Natural killer cell treated with Interleukin-12 subunit alpha and Interleukin-12 subunit beta and Interleukin-15 and Interleukin-18, amount 100 ng/mL, for 72 hours (primary cell): ENCODE data around the gene GNA12. TPM values are rescaled to one million over a fixed set of nuclear protein-coding genes. Genes with fewer than 3 reads are reported as not detected.

Experiments used
- ATAC-seq, 2 donors: fragments of 150-1000 bp; cut with Tn5 transposase in 1 of 2; sonication (Bioruptor Pico), chemical (Tn5 transposase) in 1 of 2; 2 replicates each; pipeline ENCODE4 v1.10.0; 2021
- DNase-seq: peaks from one replicate; pipeline ENCODE4 v3.0.0; 2022; ENCODE audit warnings: low spot score
- H3K27ac Mint-ChIP-seq, 2 donors: 1 replicate in 1 of 2; 2 replicates in 1 of 2; pipeline ENCODE4 v1.8.0; 2022; ENCODE audit warnings: mixed read lengths in 2 of 2, mild to moderate bottlenecking in 1 of 2, moderate library complexity in 1 of 2
- H3K27me3 Mint-ChIP-seq, 2 donors: 1 replicate in 1 of 2; 2 replicates in 1 of 2; pipeline ENCODE4 v1.8.0; 2022; ENCODE audit warnings: mixed read lengths in 2 of 2
- H3K36me3 Mint-ChIP-seq: one replicate; pipeline ENCODE4 v1.8.0; 2022; ENCODE audit warnings: mixed read lengths
- H3K4me1 Mint-ChIP-seq, 2 donors: 1 replicate in 1 of 2; 2 replicates in 1 of 2; pipeline ENCODE4 v1.8.0; 2022; ENCODE audit warnings: low read depth in 2 of 2, mixed read lengths in 2 of 2, mild to moderate bottlenecking in 1 of 2
- H3K4me3 Mint-ChIP-seq: one replicate; pipeline ENCODE4 v1.8.0; 2022; ENCODE audit warnings: mixed read lengths
- H3K9me3 Mint-ChIP-seq: 2 replicates; pipeline ENCODE4 v1.8.0; 2022; ENCODE audit warnings: mixed read lengths
- total RNA-seq, 2 donors: library from RNA; stranded (reverse); gene quantifications; one replicate each; pipeline ENCODE4 v1.2.3, GENCODE V29; 2022

The GNA12 gene
- total RNA-seq, 2 donors from 2014 or later: 15.5 to 27.1 TPM

DNA sequence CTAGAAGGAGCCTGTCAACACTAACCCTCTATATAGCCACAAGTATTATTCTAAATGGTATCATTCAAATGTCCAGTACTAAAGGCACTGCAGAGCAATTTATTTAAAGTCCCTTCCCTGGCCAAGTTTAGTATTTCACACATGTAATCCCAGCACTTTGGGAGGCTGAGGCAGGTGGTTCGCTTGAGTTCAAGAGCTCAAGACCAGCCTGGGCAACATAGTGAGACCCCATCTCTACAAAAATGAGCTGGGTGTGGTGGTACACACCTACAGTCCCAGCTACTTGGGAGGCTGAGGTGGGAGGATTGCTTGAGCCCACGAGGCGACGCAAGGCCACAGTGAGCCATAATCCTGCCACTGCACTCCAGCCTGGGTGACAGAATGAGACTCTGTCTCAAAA lies 3.6 kb downstream of the GNA12 start:
- DNase-seq (no peak), ATAC-seq (no peak)
- H3K9me3 Mint-ChIP-seq: no peaks in the 10 kb centered on the region
- no peak overlapping the region for H3K27ac Mint-ChIP-seq
- peaks cover 3% of the 10 kb centered on the region for H3K36me3 Mint-ChIP-seq
- peaks cover 31 to 32% of the 10 kb centered on the region in 2 donors for H3K4me1 Mint-ChIP-seq
- no peak overlapping the region for H3K4me3 Mint-ChIP-seq
- peaks cover 0 to 1% of the 10 kb centered on the region in 2 donors for H3K27me3 Mint-ChIP-seq

DNA sequence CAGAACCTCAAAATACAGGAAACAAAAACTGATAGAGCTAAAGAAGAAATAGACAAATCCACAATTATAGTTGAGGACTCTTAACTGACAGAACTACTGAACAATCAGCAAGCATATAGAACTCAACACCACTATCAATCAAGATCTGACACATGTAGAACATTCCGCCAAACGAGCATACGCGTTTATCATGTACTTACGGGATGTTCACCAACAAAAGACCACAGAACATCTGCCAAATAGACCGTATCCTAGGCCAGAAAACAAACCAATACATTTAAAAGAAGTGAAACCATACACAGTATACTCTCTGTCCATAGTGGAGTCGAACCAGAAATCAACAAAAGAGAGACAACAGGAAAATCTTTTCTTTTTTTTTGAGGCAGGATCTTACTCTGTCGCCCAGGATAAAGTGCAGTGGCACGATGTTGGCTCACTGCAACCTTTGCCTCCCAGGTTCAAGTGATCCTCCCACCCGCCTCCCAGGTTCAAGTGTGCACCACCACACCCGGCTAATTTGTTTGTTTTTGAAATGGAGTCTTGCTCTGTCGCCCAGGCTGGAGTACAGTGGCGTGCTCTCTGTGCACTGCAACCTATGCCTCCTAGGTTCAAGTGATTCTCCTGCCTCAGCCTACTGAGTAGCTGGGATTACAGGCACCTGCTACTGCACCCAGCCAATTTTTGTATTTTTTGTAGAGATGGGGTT lies 5.1 kb downstream of the GNA12 start:
- peaks cover 10% of the 10 kb centered on the region for H3K36me3 Mint-ChIP-seq
- H3K27ac Mint-ChIP-seq: no peak overlapping the region
- DNase-seq (no peak), ATAC-seq (no peak)
- no peak overlapping the region for H3K4me3 Mint-ChIP-seq
- H3K27me3 Mint-ChIP-seq: no peaks in the 10 kb centered on the region
- H3K9me3 Mint-ChIP-seq: no peaks in the 10 kb centered on the region
- H3K4me1 Mint-ChIP-seq: peaks cover 26 to 29% of the 10 kb centered on the region in 2 donors

DNA sequence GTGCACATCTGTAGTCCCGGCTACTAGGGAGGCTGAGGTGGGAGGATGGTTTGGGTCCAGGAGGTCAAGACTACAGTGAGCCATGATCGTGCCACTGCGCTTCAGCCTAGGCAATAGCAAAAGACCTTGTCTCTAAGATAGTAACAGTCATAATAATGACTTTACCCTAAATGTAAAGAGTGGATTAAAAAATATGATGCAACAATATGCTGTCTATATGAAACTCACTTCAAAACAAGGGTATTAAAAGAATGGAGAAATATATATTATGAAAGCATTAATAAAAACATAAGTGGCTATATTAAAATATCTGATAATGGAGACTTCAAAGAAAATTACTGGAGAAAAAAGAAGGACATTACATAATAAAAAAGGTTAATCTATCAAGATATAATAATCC lies 5.7 kb downstream of the GNA12 start:
- Mint-ChIP-seq H3K27ac (no peak overlapping the region), H3K36me3 (peaks cover 10% of the 10 kb centered on the region), H3K4me3 (no peak overlapping the region), H3K9me3 (no peaks in the 10 kb centered on the region), H3K4me1 (peaks cover 26 to 29% of the 10 kb centered on the region in 2 donors), H3K27me3 (no peaks in the 10 kb centered on the region)
- DNase-seq: no peak
- ATAC-seq: no peak

DNA sequence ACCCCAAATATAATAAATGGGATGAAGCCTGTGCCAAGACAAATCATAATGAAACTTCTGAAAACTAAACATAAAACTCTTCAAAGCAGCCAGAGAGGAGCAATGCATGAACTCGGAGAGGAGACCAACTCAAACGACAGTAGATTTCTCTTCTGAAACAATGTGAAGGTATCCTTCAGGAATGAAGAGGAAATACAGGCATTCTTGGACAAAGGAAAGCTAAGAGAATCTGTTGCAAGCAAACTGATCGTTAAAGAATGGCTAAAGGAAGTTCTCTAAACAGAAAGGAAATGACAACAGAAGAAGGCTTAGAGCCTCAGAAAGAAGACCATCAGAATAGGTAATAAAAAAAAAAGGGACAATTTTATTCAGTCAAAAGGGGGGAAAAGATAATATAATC lies 6.6 kb downstream of the GNA12 start:
- peak overlapping the region; percentile 66 for H3K4me3 Mint-ChIP-seq
- peak overlapping the region; percentile 2 to 31 for H3K27ac Mint-ChIP-seq
- H3K9me3 Mint-ChIP-seq: no peaks in the 10 kb centered on the region
- no peaks in the 10 kb centered on the region for H3K27me3 Mint-ChIP-seq
- ATAC-seq: no peak
- peaks cover 10% of the 10 kb centered on the region for H3K36me3 Mint-ChIP-seq
- DNase-seq: no peak
- H3K4me1 Mint-ChIP-seq: peaks cover 20 to 24% of the 10 kb centered on the region in 2 donors

DNA sequence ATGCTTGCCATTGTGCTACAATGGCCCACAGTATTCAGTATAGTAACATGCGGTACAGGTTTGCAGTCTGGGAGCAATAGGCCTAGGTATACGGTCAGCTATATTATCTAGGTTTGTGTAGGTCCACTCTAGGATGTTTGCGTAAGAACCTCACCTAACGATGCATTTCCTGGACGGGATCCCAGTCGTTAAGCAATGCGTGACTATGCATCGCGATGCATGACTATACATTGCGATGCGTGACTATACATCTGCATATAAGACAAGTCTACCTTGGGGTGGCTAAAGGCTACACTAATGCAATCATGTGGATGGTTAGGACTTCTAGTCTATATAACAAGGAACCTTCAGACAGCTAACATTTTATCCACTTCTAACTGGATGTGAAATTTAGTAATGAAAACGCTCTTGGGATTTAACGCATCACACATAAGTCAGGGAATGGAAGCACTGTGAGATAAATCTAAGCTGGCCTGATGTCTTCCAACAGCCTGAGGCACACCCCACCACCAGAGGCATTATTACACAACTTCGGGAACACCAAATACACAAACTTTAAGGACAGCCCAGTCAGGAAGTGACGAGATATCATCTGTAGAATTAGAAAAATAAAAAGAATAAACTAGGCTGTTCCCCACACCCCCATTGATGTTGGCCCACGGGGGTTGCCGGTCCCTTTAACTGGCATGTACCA lies 9.2 kb downstream of the GNA12 start:
- DNase-seq (no peak), ATAC-seq (no peak)
- Mint-ChIP-seq H3K9me3 (no peaks in the 10 kb centered on the region), H3K27ac (no peak overlapping the region), H3K4me3 (no peak overlapping the region), H3K36me3 (peaks cover 10% of the 10 kb centered on the region), H3K4me1 (peaks cover 12 to 21% of the 10 kb centered on the region in 2 donors), H3K27me3 (no peaks in the 10 kb centered on the region)

DNA sequence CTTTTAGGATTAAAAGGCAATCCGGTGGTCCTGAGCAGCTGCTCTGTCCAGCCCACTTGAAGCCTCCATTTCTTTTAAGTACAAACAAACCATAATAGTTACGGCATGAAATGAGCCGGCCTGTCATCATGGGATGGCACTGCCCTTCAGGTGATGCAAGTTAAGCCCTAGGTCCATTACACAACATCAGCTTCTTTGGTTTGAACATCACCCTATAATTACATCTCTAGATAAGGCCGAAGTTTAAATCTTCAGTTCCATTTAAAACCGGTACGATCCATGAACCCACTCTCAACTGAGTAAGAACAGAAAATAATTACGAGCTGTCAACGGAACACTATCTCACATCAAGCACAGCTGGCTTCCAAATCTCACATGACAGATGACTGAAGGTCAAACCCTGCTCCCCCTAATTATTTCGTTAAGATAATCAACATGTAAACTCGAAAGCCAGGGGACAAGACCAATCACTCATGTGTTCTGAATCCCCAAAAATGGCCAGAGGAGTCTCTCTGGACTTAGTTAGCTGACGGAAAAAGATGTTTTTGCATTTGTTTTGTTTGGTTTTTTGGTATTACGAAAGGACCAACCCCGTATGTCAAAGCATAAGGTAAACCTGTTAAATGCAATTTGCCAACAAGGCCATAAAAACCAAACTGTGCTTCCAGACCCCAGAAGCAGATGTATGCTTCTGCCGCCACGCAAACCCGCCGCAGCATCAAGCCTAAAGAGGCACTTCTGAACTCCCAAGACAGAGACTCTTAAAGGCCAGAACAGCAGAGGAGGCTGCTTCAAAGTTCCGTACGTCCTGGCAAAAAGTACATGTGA lies 10.8 kb downstream of the GNA12 start:
- peaks cover 10% of the 10 kb centered on the region for H3K36me3 Mint-ChIP-seq
- no peak overlapping the region for H3K27ac Mint-ChIP-seq
- H3K9me3 Mint-ChIP-seq: no peaks in the 10 kb centered on the region
- no peak for ATAC-seq
- peaks cover 12 to 17% of the 10 kb centered on the region in 2 donors for H3K4me1 Mint-ChIP-seq
- no peak overlapping the region for H3K4me3 Mint-ChIP-seq
- no peak for DNase-seq
- no peaks in the 10 kb centered on the region for H3K27me3 Mint-ChIP-seq

DNA sequence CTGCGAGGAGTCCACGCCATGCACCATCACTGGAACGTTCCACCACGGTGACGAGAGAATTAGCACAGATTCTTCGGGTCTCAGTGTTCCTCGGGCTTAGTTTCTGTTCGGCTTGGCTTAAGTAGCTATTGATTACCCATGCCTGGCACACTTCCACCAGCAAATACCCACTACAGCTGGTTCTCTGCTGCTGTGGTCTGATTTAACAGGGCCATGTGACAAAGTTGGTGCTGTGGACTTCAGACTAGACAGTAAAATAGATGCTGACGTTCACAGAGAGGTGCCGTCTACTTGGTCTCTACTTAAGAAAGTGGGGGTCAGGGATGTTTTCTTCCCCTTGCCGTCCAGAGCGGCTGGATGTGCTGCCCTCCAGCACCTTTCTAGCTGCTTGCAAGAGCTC lies 11.6 kb downstream of the GNA12 start:
- H3K27me3 Mint-ChIP-seq: no peaks in the 10 kb centered on the region
- no peak overlapping the region for H3K4me3 Mint-ChIP-seq
- H3K36me3 Mint-ChIP-seq: peaks cover 10% of the 10 kb centered on the region
- DNase-seq (no peak), ATAC-seq (no peak)
- H3K27ac Mint-ChIP-seq: no peak overlapping the region
- H3K9me3 Mint-ChIP-seq: no peaks in the 10 kb centered on the region
- H3K4me1 Mint-ChIP-seq: peaks cover 9 to 12% of the 10 kb centered on the region in 2 donors

DNA sequence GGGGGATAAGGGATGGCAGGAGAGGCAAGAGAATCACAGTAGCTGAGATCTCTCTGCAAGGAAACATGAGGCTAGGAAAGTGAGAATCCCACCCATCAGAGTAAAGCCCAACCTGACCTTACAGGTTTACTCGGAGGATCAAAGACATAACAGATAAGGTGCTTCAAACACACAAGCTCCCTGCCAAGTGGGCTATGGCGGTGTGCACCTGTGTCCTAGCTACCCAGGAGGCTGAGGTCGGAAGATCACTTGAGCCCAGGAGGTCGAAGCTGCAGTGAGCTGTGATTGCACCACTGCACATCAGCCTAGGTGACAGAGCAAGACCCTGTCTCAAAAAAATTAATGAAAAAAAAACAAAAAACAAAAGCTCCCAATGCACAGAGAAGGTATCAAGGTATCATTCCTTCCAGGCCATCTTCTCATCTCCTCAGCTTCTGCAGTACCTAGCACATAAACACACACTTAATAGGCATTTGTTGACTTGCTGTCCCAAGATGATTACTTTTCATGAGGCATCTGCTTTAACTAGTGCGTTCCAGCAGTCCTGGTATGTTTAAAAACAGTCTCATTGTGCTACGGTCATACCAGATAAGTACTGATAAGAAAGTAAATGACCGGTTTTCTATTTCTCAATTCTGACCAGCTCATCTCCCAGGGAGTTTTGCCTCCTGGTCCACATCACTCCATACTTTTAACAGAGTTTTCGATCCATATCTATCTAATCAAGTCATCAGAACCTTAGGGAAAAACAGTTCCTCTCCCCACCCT lies 13.3 kb downstream of the GNA12 start:
- no peak for DNase-seq

DNA sequence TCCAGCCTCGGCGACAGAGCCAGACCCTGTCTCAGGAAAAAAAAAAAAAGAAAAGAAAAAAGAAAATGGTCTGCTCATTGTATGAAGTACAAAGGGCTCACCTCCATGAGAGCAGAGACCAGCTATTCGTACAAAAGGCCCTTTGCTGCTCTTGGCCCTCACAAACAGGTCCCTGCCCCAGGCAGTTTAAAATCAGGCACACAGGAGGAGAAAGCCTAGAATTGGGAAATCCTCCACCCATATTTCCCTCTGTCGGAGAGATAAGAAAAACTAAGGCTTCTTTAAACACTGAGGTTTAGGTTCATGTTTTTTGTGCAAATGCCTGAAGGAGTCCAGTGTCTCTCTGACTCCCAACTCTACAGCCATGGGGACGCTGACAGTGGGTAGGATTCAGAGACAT lies 15.1 kb downstream of the GNA12 start:
- Mint-ChIP-seq H3K27ac (no peak overlapping the region), H3K9me3 (no peaks in the 10 kb centered on the region), H3K4me3 (no peak overlapping the region), H3K4me1 (peaks cover 14 to 24% of the 10 kb centered on the region in 2 donors), H3K36me3 (no peaks in the 10 kb centered on the region), H3K27me3 (no peaks in the 10 kb centered on the region)
- no peak for DNase-seq
- no peak for ATAC-seq

More for the DNA sequence above, 13.3 kb downstream of the GNA12 start:
- peaks cover 0 to 12% of the 10 kb centered on the region in 2 donors for H3K4me1 Mint-ChIP-seq
- no peak overlapping the region for H3K27ac Mint-ChIP-seq
- H3K36me3 Mint-ChIP-seq: peaks cover 10% of the 10 kb centered on the region
- no peak overlapping the region for H3K4me3 Mint-ChIP-seq
- no peak for ATAC-seq
- H3K27me3 Mint-ChIP-seq: no peaks in the 10 kb centered on the region
- no peaks in the 10 kb centered on the region for H3K9me3 Mint-ChIP-seq

DNA sequence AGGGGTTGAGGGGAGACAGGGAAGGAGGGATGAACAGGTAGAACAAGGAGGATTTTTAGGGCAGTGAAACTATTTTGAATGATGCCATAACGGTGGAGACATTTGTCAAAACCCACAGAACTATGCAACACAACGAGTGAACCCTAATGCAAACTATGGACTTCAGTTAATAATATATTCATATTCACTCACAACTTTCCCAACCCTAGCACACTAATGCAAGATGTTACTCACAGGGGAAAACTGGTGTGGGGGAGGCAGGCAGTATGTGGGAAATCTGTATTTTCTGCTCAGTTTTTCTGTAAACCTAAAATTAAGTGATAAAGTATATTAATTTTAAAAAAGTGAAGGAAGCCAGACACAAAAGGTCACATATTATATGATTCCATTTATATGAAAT lies 17.3 kb downstream of the GNA12 start:
- no peak overlapping the region for H3K27ac Mint-ChIP-seq
- ATAC-seq: no peak

DNA sequence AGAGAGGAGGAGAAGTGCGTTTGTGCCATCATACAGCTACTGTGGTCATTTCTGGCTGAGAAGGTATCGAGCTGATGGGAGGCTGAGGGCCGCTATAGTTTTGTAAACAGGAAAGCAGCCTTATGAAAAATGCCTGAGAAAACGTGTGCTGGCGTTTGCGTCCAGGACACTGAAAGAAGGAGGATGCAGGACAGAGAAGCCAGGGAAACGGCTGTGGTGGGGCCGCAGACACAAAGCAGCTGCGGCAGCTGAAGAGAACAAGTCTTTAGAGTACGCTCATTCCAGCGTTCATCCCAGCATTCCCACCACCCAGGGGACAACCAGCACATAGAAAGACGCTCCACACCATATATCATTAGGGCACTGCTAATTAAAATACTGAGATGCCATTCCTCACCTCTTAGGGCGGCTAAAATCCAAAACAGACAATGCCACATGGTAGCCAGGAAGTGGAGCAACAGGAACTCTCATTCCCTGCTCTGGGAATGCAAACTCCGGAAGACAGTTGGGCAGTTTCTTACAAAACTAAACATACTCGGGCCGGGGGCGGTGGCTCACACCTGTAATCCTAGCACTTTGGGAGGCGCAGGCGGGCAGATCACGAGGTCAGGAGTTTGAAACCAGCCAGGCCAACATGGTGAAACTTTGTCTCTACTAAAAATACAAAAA lies 18.4 kb downstream of the GNA12 start:
- no peak overlapping the region for H3K27ac Mint-ChIP-seq
- DNase-seq (no peak), ATAC-seq (no peak)
- H3K4me3 Mint-ChIP-seq: no peak overlapping the region
- no peaks in the 10 kb centered on the region for H3K27me3 Mint-ChIP-seq
- peaks cover 27% of the 10 kb centered on the region in 2 donors for H3K4me1 Mint-ChIP-seq
- no peaks in the 10 kb centered on the region for H3K9me3 Mint-ChIP-seq
- H3K36me3 Mint-ChIP-seq: no peaks in the 10 kb centered on the region

More for the DNA sequence above, 17.3 kb downstream of the GNA12 start:
- no peak for DNase-seq
- Mint-ChIP-seq H3K4me1 (peaks cover 19 to 26% of the 10 kb centered on the region in 2 donors), H3K9me3 (no peaks in the 10 kb centered on the region), H3K27me3 (no peaks in the 10 kb centered on the region), H3K36me3 (no peaks in the 10 kb centered on the region), H3K4me3 (no peak overlapping the region)

DNA sequence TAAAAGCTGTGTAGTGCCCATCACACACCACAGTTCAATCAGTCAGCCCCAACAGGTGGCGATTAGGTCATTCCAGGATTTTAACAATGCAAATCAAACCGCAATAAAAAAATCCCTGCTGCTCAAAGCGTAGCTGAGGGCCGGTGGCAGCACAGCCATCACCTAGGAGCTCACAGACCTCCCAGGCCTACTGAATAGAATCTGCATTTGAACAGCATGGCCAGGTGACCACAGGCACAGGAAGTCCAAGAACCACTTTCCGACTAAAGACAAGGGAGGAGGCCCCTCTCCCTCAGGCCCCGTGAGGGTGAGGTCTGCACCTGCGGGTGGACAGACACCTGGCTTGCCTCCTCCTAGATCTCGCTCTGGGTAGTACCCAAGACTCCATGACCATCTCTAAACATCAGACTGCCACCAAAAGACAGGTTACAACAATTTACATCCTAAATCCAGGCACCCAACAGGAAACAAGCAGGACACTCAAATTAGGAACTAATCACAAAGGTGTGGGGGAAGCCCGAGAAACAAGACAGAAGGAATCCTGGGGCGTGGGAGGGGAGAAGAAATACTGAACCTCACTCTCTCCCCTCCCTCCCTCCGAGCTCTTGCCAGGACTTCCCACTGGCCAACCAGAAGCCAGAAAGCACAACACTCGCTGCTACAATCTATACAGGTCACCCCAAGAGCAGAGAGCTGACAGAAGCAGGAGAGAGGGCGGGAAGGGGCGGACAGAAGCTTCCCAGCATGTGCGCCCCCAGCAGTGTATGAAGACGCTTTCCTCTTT lies 19.2 kb downstream of the GNA12 start:
- H3K9me3 Mint-ChIP-seq: no peaks in the 10 kb centered on the region
- H3K27me3 Mint-ChIP-seq: no peaks in the 10 kb centered on the region
- H3K4me1 Mint-ChIP-seq: peaks cover 27% of the 10 kb centered on the region in 2 donors
- H3K36me3 Mint-ChIP-seq: no peaks in the 10 kb centered on the region
- no peak overlapping the region for H3K27ac Mint-ChIP-seq
- no peak for DNase-seq
- no peak for ATAC-seq
- no peak overlapping the region for H3K4me3 Mint-ChIP-seq
